CD4-positive, alpha-beta T cell treated with Interleukin-21 for 1 hour (primary cell): ENCODE data around the gene PHACTR3.

Experiments
- DNase-seq: peaks from one replicate; pipeline ENCODE4 v3.0.0-alpha.2; 2020

The PHACTR3 gene

DNA sequence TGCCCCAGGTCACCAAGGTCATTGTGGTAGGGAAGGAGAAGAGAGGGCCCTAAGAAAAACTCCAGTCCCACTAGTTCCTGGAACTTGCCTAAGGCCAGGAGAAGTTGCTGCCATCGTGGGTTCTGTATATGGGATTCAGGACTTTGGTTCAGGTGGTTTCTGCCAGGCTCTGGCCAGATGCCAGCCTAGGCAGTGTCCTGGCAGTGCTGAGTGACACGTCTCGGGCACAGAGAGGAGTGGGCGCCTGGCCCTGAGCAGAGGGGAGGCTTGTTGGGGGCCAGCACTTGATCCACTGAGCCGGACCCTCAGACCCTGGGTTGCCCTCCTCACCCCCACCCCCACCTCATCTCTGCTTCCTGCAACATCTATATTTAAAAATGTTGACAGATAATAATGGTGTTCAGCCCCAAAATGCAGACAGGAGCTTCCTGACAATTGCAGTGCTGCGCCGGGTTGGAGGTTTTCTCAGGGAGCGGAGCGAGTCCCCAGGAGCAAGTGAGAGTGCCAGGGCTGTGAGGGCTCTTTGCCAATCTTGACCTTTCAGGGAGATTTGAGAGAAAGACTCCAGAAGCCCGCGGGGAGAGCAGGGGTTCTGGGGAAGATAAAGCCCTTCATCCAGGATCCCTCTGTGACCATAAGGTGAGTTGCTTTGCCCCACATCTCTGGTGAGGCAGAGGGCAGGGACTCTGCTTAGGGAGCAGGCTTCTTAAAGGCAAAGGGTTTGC, 71.9 kb downstream of the PHACTR3 start:
- no peak for DNase-seq

DNA sequence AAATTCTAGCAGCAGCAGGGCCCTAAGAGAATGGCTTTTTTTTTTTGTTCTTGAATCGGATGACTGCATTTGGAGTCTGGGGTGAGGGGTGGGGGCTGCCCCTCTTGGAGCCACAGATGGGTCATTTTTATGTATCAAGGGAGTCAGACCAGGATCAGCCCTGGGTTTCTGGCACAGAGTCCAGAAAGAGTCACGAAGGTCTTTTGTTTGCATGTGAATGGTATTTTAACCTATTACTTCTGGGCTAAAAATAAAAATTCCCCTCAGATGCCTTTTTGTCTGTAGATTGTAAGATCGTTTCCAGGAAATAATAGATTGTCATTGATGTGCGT, 72.5 kb downstream of the PHACTR3 start:
- no peak for DNase-seq

DNA sequence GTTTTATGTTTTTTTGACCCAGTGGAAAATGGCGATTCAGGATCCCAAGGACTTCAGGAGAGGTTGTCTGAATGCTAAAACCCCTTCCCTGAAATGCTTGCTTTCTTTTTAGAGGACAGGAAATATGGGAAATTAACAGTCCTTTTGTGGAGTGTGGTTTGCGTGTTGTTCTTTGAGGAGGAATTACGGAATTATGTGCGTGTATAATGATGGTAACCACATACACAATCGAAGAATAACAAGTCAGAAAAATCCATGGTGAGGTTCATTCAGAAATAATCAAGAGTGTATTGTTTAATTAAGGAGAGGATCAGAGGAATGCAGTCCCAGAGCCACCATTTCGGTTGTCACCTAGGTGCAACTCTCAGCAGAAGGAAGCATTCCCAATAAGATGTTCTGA, 73.2 kb downstream of the PHACTR3 start:
- no peak for DNase-seq

DNA sequence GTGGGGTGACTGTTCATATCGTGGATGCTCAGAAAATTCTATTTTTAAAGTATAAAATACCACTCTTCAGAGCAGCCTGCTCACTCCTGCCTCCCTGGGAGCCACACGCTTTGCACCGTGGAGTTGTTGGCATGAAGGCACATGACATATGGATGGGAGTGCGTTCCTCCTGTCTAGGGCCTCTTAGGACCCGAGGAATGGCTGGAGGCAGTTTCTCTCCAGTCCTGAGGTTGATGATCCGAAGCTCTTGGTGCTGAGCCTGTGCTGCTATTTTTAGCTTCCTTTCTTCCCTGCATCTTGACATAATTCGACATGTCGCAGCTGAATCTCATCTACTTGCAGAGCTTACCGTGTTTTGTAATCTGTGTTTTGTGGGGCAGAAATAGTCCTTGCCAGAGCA, 73.9 kb downstream of the PHACTR3 start:
- DNase-seq: no peak

DNA sequence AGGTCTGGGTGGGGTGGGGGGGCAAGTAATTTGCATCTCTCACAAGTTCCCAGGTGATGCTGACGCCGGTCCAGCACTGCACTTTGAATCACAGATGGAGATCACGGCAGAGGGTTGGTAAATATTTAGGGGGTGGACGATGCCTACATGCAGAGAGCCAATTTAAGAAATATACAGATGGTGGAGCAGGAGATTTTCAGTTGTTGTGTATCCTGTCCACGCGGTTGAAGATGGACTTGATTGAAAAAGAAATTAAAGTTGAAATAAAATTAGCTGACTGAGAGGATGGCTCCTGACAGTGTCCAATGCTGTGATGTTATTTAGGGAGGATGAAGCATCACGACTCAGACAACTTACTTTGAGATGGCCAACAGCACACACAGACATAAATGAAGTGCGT, 74.6 kb downstream of the PHACTR3 start:
- no peak for DNase-seq

DNA sequence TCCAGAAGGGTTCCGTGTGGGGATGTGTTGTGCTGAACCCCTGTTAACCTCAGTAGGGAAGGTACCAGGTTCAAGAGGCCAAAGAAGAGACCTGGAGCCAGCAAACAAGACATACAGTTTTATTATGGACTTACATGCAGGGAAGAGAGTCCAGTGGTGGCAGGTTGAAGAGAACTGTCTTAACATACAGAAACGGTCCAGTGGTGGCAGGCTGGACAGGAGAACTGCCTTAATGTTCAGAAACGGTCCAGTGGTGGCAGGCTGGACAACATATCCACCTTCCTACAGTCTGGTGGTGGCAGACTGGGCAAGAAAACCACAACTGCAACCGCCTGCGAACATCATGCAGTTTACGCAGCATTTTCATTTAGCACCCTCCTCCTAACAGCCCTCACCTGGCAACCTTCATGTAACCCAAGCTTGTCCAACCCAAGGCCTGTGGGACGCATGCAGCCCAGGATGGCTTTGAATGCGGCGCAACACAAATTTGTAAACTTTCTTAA, 75.9 kb downstream of the PHACTR3 start:
- no peak for DNase-seq

DNA sequence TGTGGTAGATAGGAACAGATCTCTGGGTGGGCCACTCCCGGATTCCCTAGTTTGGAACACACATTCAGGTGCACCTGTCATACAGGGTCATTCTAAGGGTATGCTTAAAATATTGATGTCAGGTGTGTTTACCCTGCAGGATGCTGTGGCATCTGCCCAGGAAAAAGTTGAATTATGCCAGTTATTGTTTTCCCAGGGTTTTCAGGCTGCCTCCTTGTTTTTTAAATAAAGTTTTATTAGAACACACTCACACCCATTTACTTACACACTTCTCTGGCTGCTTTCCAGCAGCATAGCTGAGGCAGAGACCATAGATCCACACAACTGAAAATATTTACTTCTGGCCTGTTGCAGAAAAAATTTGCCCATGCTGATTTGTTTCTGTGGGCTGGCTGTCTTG, 76.5 kb downstream of the PHACTR3 start:
- no peak for DNase-seq

DNA sequence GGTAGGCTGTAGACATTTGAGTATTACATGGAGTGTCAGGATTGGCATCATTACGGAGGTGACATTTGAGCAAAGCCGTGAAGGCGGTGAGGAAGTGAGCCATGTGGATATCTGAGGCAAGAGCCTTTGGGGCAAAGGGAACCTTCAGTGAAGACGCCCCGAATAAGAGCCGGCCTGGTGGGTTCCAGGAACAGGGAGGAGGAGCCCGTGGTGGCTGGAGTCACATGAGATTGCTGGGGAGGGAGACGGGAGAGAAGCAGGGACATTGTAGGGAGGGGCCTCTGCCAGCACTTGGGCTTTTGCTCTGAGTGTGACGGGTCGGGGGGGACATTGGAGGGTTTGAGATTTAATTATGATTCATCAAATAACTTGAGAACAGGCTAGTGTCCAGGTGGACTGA, 78.3 kb downstream of the PHACTR3 start:
- no peak for DNase-seq

DNA sequence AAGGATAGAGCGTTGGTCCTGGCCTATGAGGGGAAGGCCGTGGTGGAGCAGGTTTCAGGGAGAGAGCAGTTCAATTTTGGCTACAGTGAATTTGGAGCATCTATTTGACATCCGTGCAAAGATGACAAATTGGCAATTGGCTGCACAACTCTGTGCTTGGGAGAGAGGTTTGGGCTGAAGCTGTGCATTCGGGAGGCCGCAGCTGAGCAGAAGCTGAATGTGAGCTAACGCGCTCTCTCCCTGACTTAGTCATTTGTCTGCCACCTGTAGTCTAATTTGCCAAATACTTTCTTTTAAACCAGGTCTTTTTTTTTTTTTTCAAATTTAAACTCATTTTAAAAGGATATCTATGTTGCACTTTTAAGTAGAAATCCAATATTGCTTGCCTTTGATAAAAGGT, 78.8 kb downstream of the PHACTR3 start:
- no peak for DNase-seq

DNA sequence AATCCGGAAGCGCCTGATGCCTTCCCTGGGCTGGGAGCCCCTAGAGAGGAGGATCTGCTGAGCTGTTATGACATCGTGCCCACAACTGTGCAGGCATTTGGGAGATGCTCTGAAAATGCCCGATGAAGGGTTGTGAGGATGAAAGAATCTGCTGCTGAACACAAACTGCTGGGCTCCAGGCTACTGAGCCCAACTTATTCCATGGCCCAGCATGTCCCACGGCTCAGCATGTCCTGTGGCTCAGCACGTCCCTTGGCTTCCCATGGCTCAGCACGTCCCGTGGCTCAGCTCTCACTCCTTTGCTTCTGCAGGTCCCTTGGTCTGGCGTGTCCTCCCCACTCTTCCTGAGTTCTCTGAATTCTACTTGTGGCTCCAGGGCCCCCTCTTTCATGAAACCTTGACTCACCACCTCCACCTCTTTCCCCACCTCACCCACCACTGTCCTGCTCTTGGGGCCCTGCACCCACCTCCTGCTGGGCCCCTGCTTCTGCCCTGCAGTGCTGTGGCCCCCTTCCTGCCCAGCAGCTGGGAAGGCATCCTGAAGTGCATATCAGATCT, 80.4 kb downstream of the PHACTR3 start:
- DNase-seq: no peak

DNA sequence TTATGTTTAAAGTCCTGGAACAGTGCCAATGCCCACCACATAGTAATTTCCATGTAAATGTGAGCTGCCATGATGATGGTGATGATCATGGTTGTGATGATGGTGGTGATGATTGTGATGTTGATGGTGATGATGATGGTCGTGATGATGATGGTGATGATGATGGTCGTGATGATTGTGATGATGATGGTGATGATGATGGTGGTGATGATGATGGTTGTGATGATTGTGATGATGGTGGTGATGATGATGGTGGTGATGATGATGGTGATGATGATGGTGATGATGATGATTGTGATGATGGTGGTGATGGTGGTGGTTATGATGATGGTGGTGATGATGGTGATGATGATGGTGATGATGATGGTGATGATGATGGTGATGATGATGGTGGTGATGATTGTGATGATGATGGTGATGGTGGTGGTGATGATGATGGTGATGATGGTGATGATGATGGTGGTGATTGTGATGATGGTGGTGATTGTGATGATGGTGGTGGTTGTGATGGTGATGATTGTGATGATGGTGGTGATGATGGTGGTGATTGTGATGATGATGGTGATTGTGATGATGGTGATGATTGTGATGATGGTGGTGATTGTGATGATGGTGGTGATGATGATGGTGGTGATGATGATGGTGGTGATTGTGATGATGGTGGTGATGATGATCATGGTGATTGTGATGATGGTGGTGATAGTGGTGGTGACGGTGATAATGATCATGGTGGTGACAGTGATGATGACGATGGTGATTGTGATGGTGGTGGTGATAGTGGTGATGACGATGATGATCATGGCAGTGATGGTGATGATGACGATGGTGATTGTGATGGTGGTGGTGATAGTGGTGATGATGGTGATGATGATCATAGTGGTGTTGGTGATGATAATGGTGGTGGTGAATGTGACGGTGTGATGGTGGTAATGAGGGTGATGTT, 82.3 kb downstream of the PHACTR3 start:
- DNase-seq: no peak

DNA sequence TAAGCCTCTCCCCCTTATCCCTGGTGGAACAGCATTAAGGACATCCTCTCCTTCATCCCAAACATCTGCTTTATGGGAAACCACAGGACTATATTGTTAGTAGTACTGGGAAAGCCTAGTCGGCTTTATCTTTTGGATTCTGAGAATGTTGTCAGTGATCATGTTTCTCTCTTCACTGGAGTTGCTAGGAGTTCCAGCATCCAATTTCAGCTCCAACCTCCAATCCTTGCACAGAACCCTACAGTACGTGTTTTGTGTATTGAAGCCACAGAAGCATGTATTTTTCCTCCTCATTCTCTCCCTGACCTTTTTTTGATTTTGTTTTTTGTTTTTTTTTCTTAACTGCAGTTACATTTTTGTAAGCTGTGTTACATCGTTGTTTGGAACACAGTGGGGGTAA, 84.0 kb downstream of the PHACTR3 start:
- DNase-seq: no peak

DNA sequence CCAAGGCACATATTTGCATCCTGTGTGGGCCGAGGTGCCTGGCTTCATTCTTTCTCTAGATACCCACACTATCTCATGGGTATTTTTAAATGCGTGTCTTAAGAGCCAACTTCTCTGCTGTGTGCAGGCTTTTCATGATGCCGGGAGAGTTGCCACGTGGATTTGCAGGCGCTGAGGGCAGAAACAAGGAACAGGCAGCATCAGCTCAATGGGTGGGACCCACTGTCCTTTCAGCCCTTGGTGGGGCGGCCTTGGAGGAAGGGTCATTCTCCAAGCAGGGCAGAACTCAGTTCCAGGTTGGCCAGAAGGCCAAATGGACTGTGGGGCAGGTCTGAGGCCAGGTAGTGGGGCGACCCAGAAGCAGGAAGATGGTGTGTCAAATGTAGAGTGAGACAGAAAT, 84.7 kb downstream of the PHACTR3 start:
- no peak for DNase-seq

DNA sequence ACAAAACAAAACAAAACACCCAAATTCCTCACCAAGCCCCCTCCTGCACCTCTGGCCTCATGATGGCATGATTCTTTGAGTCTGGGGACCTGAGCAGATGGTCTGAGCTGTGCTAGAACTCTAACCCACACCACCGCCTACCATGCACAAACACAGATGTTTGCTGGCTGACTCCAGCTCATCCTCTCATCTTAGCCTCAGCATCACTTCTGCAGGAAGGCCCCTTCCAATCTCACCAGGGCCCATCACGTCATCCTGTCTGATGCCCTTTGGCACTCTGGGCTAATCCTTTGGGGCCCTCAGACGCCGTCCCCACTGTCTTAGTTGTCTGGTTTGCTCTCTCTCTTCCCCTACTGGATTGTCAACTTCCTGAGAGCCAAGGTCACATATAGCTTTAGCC, 85.8 kb downstream of the PHACTR3 start:
- no peak for DNase-seq

DNA sequence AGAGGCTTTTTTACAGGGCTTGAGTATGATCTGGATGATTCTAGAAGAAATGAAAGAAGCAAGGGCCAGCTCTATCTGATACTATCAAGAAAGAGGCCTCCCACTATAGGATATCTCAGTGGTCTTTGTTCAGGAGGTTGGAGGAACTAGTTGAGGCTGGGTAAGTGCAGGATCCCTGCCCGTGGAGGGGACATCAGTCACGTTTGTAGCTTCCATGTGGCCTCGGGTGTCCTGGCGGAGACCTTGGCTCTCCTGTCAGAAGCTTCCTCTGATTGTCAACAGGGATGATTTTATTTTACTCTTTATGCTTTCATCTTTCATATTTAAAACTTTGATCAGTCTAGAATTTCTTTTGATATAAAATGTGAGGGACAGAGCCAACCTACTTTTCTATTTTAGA, 86.6 kb downstream of the PHACTR3 start:
- no peak for DNase-seq

DNA sequence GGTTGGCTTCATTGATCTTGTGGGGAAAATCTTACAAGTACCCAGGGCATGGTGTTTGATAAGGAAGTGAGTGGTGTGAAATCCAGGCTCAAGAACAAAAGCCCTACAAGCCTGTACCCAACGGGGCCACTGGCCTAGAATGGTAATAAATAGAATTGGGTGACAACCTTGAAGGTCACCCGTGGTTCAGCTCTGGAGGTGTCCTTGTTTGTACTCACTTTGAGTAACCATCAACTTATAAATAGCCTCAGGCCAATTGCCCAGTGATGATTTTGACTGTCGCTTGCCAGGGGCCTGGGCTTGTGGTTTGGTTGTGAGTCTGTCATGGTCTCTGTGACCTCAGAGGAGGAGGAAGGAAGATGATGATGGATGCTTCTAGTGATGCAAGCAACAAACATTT, 87.8 kb downstream of the PHACTR3 start:
- no peak for DNase-seq

DNA sequence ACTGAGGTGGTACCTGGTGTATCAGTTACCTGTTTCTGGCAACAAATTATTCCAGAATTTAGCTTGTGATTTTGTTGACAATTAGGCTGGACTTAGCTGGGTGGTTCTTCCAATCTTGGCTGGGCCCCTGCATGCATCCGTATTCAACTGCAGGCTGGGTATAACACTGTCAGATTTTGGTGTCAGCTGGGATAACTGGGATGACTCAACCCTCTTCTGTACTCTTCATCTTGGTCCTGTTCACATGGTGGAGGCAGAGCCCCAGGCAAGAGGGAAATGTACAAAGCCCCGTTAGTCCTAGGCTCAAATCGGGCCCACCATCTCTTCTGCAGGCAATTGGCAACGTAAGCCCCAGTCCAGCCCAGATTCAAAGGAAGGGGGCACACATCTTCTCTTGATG, 89.2 kb downstream of the PHACTR3 start:
- no peak for DNase-seq

DNA sequence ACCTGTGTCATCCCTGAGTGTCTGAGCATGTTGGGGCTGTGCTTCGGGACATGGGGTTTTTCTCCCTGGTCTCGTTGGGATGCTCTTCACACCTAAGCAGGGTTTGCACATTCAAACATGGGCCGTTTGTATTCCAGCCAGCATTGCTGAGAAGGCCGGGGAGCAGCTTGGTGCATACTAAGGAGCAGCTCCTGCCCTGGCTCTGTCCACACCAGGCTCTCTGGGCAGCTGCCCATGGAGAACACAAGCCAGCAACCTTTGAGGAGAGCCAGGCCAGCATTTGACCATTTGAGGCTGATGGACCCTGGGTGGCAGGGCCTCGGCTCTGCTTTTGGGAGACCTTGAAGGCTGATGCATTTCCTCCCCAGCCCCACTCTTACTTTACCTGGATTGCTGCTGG, 92.1 kb downstream of the PHACTR3 start:
- DNase-seq: no peak

DNA sequence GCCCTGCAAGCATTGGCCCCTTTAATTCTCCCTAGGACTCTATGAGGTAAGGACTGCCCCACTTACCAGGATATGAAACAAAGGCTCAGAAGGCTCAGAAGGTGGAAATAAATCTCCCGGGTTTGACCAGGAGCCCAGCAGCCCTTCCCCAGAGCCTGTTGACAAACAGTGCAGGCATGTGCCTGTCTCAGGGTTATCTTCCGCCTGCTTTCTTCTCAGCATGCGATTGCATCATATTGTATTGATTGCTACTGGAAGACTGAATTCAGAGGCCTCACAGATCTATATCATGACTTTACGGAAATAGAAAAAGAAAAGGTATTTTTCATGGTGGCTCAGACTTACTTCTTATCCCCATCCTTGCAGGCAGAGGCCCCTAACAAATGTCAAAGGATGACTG, 92.7 kb downstream of the PHACTR3 start:
- DNase-seq: no peak

DNA sequence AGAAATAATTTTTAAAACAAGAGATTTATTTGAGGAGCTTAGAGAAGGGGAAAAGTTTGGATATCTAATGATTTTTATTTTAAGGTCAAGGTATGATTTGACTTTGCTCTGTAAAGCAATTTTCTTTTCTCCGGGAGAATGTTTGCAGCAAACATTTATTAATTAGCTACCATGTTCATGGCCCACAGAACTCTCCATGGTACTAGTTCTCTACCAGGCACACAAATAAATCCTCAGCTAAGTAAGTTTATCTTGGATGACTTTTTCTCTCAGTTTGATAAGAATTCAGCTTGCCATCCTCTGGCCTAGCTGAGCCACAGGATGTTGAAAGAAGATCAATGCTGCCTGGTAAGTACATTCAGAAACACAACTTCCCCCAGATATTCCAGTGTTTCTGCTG, 94.3 kb downstream of the PHACTR3 start:
- no peak for DNase-seq

DNA sequence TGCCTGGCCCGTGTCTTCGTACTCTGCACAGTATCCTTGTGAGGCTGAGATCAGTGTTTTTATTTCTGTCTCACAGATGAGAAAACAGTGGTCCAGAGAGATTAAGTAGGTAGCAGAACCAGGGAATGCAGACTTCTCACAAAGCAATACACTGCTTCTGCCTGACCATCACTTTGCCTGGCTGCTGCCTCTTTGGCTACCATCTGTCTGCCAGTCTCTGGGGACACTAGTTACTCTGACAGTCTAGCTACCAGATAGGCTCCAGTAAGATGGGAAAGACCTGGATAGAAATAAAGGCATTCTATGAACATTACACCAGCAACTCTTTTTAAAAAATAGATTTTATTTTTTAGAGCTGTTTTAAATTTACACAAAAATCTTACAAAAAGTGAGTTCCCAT, 96.9 kb downstream of the PHACTR3 start:
- DNase-seq: no peak

DNA sequence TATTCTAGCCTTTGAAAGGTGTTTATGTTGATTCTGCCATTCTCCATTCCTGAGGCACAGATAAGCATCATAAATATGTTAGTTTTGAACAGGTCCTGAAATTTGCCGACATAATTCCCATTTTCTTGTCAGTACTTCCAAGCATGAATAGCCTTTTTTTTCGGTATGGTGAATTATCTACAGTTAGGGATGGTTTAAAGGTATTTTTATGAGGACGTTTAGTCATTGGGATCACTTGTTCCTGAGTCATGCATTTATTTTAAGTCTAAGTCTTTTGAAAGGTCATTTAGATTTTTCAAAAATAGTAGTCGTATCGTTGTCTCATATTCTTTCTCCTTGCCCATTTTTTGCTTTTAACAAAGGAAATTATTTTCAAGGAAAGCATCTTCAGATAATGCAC, 98.7 kb downstream of the PHACTR3 start:
- no peak for DNase-seq

DNA sequence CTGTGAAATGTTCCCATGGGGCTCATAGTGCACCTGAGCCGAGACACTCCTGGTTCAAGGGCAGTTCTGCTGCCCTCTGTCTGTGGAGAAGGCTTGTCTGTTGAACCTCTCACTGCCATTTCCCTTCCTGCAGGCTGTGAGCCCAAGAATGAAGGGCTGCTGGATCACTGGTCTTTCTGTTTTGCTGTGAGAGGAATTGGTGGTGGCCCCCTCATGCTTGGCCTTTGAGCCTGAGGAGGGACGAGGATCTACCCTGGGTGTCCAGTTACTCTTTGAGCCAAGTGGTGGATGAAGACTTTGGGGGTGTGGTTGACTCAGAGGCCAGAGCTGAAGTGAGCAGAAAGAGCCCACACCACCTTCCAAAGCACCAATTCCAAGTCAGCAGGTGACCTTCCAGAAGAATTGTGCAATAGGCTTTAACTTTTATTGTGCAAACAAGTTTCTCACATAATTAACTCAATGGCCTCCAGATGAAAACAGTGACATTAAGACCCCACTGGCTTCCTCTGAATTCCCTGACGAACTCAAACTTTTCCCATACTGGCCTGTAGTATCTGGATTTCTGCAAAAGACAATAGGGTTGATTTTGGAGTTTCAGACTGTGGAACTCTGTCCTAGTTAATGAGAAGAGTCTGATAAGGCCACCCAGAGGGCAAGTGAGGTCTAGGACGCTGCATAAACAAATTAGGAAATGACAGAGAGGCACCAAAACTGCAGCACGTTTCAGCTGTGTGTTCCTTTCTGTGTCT, 101.5 kb downstream of the PHACTR3 start:
- no peak for DNase-seq

DNA sequence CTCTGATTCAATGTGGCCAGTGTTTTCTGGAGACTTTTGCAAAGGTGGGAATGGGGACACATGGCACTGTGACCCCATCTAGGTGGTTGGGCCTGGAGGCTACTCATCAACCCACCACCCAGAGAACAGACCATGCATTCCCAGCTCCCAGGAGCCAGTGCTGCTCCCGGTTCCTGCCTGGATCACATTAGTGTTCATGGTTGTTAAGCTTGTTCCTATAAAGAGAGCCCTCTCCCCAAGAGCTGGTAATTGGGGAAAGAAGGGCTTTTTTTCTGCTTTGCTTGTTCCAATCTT, 102.0 kb downstream of the PHACTR3 start:
- no peak for DNase-seq
